Renal pelvis (tissue), 4 donors: Measurements from ENCODE around the gene PGAM1. TPM values are rescaled to one million over a fixed set of nuclear protein-coding genes. Genes with fewer than 3 reads are reported as not detected.
A peak's percentile ranks its signal among the peaks of the same experiment; 100 is the strongest.
"Not testable (repeated sequence)": the region's sequence is repeated elsewhere in the genome, so short reads cannot be mapped to it uniquely, and the experiment has no call there.

Source experiments
- DNase-seq: peaks from one replicate; pipeline ENCODE4 v3.0.0-alpha.2; 2013
- polyA plus RNA-seq, 3 donors: library from polyadenylated mRNA; unstranded; fragments of 120-200 nt; gene quantifications; one replicate each; pipeline ENCODE4 v1.2.1, GENCODE V29; 2013; ENCODE audit not compliant: insufficient read length in 3 of 3

PGAM1 gene
- polyA plus RNA-seq, 3 donors = 164 to 200 (median 193) TPM

DNA sequence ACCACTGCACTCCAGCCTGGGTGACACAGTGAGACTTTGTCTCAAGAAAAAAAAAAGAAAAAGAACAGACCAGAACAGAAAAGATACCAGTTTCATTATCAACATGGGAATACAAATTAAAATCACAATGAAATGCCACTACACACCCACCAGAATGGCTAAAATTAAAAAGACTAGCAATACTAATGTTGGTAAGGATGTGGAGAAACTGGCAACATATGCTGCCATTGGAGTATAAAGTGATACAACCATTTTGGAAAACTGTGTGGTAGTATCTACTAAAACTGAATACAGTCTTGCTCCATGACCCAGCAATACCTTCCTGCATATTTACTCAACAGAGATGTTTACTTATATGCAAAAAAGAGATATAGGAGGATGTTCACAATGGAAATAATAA, 21.9 kb upstream of the PGAM1 start:
- no peak for DNase-seq

DNA sequence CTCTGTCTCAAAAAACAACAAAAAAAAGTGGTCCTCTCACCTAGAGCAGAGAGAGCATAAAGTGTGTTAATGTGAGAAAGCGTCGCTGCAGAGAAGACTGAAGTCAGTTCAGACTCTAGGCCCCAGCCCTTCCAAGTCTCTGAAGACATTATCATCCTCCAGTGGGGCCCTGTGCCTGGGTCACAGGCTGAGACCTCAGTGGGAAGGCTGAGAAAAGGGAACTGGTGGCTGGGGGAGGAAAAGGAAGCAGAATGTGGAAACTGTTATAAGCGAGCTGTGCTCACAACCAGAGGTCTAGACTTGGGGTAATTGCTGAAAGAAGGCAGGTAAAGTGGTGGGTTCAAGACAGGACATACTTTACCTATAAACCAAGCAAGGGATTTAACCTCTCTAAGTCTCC, 19.9 kb upstream of the PGAM1 start:
- no peak for DNase-seq

DNA sequence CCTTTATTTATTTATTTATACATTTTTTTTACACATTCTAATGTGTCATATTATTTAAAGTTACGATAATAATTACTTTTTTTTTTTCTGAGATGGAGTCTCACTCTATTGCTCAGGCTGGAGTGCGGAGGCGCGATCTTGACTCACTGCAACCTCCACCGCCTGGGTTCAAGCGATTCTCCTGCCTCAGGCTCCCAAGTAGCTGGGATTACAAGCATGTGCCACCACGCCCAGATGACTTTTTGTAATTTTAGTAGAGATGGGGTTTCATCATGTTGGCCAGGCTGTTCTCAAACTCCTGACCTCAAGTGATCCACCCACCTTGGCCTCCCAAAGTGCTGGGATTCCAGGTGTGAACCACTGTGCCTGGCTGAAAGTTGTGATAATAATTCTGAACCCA, 19.5 kb upstream of the PGAM1 start:
- not testable (repeated sequence) for DNase-seq

DNA sequence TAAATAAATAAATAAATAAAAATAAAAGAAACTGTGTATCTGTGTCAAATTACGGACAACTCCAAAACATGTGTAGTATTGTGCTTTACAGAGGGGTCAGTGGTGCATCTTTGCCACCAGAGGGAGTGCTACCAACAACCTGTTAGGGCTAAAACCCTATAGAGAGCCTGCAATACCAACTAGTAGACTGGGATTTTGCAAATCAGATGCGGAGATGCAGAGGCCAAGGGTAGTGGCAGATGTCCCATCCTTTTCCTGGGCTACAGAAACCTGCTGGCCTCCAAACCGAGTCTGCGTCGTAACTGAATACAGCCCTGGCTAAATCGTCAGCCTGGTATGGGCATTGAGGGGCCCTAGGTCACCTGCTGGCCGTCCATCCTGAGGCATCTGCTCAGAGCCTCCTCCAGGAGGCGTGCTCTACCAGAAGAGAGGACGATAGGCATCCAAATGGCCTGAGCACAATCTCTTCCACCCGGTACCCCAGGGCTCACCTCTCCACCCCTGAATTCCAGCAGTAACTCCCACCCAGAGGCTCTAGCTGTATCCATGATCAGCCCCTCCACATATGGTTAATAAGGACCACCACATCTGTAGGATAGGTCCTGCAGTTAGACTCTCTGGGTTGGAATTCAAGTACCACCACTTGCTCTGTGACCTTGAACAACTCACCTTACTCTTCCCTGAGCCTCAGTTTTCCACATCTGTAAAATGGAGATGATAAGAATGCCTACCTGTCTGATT, 18.6 kb upstream of the PGAM1 start:
- DNase-seq = no peak

DNA sequence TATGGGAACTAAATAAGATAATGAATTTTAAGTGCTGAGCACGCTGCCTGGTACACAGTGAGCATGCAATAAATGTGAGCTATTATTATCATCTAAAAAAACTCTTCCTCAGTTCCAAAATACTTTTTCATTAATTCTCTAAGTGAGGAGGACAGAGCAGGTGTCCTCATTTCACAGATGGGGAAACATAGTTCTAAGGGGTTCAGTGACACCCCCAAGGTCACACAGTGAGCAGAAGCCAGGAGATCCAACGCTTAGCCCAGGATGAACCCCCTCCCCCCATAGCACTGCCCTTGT, 18.1 kb upstream of the PGAM1 start:
- no peak for DNase-seq

DNA sequence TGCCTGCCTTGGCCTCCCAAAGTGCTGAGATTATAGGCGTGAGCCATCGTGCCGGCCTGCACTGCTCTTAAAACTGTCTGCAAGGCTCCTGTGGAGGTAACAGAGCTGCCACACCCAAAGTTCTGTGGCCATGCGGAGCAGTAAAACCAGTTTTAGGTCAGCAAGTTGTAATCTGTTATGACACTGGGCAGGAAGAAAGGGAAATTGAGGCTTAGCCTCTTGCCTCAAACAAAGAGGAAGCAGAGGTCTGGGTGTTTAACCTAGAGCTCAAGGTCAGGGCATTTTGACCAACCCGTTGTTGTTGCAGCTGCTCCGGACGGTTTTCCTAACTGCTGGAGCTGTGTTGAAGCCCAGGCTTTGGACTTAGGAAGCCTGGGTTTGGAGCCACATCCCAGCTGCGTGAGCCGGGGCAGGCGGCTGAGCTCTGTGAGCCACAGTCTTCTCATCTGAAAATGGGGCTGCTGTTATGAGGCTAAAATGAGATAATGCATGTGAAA, 17.4 kb upstream of the PGAM1 start:
- no peak for DNase-seq

DNA sequence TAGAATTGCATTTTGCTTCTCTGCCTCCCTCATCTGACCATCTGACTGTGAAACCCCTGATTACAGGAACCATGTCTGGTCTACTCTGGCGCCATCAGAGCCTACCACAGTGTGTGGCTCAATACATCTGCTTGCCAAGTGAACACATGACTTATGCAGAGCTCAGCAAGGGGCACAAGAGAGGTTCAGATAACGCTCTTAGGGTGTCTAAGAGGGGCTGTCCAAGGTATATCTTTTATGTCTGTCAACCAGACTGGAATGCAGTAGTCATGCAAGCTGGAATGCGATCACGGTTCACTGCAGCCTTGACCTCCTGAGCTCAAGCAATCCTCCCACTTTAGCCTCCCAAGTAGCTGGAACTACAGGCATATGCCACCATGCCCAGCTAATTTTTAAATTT, 14.6 kb upstream of the PGAM1 start:
- DNase-seq = no peak

DNA sequence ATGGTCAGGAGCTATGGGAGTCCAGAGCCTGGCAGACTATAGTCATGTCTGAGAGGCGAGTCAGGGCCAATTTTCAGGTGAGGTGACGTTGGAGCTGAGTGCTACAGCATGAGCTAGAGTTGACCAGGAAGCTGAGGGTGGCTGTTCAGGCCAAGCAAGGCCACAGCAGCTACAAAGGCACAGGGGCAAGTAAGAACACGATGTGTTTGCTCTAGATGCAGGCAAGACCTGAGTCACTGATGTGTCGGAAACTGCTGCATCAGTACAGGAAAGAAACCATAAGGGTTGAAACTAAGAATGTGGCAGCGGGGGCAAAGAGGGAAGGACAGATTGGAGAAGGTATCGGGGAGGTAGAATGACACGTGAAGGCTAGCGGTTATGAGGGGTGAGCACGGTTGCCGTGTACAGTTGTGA, 13.1 kb upstream of the PGAM1 start:
- DNase-seq = no peak

DNA sequence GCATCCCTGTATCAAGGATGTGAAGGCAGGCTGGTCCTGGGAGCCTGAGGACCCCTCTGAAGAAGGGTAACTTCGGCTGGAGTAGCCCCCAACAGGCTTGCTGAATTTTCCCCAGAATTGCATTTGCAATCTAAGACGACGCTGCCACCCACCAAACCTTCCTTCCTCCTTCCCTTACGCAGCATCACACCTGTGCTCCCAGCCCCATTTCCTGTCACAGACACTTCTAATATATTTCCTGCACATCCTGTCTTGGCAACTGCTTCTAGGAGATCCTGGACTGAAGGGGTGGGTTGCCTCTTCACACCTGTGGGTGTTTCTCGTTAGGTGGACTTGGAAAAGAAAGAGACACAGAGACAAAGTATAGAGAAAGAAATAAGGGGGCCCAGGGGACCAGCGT, 9.4 kb upstream of the PGAM1 start:
- no peak for DNase-seq

DNA sequence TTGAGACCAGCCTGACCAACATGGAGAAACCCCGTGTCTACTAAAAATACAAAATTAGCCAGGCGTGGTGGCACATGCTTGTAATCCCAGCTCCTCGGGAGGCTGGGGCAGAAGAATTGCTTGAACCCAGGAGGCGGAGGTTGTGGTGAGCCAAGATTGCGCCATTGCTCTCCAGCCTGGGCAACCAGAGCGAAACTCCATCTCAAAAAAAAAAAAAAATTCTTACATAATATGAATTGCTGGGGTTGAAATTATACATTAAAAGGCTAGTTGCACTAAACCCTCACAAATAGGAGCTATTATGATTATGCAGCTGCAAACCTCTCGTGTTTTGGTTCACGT, 2.3 kb upstream of the PGAM1 start:
- DNase-seq = not testable (repeated sequence)

DNA sequence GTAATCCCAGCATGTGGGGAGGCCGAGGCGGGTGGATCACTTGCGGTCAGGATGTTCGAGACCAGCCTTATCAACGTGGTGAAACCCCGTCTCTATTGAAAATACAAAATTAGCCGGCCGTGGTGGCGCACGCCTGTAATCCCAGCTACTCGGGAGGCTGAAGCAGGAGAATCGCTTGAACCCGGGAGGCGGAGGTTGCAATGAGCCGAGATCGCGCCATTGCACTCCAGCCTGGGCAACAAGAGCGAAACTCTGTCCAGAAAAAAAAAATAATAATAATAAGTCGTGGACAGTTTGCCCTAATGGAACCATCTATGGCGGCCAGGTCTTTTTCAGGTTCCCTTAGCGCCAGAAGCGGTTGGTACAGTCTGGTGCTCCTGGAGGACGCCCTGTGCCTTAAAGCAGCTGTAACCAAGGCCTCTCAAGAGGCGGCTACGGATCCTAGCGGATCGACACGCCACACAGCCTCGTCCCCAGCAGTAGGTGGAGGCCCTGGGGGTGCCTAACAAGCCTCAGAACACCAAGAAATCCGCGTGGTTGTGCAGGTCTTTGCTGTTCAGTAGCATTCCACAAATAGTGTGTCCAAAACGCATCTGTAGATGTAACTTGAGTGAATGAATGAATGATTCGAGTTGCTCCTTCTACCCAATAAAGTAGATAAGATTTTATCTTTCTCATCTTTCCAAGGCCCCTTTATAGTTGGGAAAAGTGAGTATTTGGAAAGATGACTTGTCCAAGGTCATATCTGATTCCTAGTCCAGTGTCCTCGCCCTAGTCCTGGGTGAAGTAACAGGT, 982 bp downstream of the PGAM1 start:
- DNase-seq = no peak

DNA sequence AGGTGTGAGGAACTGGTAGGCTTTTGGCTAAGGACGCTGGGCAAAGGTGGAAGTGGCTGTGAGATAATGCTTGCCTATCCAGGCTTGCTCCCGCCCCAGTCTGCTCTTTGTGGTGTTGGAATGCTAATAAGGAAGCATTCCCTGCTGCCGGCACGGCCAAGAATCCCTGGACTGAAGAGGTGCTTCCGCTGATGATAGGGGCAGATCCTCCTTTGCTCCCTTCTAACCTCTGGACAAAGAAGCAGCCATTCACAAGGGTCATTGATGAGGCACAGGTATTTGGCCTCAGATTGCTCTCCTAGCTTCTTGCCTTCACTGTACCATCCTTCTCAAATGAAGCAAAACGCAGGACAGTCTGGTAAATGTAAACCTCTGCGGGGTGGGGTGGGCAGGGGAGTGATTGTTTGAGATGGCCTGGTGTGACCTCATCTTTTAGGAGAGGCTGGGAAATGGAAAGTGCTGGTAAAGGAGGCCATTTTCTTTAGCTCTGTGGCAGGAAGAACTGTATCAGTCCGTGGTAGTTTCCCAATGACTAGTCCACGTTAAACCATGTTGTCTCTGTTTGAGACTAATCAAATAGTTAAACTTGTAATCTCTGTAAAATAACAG, 1.7 kb downstream of the PGAM1 start:
- no peak for DNase-seq

DNA sequence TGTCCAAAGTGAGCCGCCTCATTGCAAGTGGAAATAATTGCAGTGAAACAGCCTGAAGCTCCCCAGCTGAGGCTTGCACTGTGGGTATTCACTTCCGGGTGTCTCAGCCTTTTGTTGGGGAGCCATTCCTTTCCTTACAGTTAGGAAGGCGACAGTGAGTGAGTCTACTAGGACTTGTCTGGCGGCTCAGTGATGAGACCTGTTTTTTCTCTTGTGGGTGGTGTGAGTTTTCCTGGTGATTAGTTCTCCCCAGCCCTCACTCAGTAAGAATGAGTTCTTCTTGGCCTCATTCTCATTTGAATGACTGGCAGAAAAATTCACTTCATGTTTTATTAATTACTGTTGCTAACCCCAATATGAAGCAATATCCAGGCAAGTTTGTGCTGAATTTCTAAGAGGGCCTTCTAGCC, 2.6 kb downstream of the PGAM1 start:
- no peak for DNase-seq

DNA sequence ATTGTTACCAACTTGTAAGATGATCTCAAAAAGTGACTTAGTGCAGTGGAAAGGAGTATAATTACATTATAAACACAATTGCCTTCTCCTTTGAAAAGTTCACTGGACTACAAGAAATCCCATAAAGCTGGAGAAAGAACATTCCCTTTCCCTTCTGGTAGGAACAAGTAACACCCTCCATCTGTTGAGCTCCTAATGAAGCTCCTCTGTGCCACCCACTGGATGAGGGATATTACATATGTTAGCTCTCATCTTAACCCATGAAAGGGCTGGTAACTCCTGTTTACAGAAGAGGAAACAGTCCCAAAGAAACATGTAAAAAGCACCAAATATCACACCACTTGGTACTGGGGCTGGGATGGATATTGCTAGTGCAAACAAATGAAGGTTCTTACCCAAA, 8.1 kb downstream of the PGAM1 start:
- no peak for DNase-seq

DNA sequence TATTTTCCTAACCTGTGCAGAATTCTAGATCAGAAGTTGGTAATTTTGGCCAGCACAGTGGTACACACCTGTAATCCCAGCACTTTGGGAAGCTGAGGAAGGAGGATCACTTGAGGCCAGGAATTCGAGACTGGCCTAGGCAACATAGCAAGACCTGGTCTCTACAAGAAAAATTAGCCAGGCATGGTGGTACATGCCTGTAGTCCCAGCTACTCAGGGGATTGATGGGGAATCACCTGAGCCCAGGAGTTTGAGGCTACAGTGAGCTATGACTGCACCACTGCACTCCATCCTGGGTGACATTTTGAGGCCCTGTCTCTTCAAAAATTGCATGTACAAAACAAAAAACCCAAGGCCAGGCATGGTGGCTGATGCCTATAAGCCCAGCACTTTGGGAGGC, 8.6 kb downstream of the PGAM1 start:
- DNase-seq = no peak

DNA sequence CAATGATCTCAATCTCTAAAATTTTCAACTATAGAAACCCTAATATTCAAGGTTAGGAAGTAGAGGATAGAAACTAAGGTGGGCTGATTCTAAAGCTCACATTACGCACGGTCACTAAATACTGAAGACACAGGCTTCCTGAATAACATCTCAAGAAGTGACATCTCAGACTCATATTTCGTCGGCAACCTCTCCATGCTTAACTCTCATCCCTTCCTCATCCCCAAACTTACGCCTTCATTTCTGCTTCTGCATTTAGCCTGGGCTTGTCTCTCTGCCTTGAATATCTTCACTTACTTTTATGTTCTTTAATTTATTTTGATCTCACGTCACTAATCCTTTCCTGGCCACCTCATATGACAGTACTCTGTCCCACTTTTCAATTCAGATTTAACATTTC, 9.2 kb downstream of the PGAM1 start:
- DNase-seq = no peak

DNA sequence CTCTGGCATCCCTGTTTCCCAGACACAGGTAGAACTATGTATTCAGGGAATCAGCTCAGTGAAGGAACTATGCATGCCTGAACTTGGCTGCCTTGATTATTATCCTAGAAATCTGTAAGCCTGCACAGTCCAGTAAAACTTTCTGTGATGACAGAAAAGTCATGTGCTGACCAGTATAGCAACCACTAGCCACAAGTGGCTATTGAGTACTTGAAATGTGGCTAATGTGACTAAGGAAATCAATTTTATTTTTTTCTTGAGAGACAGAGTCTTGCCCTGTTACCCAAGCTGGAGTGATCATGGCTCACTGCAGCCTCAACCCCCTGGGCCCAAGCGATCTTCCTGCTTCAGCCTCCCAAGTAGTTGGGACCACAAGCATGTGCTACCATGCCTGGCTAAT, 16.3 kb downstream of the PGAM1 start:
- DNase-seq = no peak

DNA sequence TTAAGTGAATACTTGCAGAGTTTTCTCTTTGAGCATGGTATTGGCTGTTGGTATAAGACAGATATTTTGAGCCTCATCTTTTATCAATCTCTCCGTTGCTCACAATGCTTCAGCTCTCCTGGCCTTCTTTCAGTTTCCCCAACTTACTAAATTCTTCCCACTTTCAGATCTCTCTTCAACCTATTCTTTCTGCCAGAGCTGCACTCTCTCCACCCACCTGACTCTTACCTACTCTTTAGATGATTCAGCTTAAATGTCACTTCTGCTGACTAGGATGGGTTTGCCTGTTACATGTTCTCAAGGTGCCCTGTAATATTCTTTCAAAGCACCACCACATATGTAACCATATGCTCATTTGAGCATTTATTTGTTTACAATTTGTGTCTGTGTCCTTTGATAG, 18.2 kb downstream of the PGAM1 start:
- DNase-seq = no peak

DNA sequence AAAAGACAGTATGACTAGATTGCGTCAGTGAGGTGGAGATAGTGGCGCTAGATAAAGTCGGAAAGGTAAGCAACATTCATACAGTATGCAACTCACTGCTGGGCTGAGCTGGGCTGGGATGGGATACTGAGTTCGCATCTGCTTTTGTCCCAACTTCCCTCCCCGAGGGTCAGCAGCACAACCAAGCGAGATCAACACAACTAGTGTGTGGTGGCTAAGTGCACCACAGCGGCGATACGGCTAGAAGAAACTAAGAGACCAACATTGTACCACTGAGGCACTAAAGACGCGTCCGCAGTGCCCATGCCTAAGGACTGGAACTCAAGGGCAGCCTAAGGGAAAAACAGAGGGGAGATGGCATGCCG, 19.3 kb downstream of the PGAM1 start:
- DNase-seq = no peak

DNA sequence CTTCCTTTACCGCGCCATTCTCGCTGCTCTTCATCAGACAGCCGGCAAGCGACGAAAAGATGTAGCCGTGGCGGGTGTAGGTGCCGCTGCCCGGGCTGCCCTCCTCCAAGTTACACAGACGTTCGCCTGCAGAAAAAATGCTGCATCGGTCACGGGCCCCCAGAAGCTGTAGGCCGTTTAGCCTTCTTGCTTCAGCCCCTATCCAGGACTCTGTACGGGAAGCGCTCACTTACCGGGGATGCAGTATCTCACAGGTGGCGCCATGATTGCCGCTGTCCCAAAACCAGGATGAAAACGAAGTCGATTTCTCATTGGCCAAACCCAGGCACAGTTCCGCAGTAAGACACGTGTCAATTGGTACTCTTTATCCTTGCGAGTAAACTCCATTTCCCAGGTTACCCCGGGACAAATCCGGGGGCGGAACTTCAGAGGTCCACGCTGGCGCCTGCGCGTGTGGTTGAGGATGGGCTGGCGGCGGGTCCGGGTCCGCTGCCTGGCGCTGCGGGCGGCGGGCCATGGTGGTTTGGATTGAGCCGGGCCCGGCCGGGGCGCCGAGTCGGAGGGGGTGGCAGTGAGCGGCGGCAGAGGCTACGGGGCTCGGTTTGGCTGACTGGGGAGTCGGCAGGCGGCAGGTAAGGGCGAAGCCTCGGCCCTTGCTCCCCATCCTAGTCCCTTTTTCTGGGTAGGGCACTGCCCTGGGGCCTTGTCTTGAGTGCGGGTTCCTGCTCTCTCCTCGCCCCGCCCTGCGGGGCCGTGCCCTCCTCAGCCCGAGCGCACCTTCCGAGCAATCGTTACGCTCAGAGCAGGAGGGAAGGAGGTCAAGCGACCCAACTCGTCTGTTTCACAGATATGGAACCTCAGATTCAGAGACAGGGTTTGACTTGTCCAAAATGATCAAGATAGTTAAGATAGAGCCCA, 20.0 kb downstream of the PGAM1 start, which contains the start of the genes EXOSC1 and ZDHHC16:
Gene EXOSC1, minus strand, starts transcription at position 285 of the 918 bp plus-strand sequence. Its CDS starts 21 bp downstream, at position 264.
Gene ZDHHC16, plus strand, starts transcription at position 454 of the 918 bp plus-strand sequence. CDS start 5,501 bp downstream, outside the sequence.
- DNase-seq = peak; percentile 96

DNA sequence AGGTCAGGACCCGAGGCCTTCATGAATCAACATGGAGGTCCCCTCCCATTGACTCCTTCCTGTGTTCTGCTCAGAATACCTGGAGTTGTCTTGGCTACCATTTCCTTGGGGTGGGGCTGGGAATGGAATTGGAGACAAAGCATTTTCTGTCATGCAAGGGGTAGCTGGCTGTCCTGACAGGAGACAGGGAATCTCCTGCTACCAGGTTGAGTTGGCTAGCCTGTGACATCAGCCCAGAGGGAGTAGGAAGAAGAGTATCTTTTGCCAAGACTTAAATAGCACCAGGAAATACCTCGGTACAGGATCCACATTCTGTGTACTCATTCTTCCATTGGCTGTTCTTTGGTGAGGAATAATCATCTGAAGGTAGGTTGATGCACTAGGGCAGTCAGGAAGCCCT, 24.8 kb downstream of the PGAM1 start:
- no peak for DNase-seq

DNA sequence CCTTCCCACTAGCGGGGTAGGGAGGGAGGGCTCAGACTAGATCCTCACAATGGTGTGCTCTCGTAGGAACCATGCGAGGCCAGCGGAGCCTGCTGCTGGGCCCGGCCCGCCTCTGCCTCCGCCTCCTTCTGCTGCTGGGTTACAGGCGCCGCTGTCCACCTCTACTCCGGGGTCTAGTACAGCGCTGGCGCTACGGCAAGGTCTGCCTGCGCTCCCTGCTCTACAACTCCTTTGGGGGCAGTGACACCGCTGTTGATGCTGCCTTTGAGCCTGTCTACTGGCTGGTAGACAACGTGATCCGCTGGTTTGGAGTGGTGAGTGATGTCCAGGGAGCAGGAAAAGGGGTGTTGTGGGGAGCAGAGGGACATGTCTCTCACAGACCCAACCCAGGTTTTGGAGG, 25.6 kb downstream of the PGAM1 start:
- no peak for DNase-seq
